GM19455 (cell line): ENCODE data around the gene TAAR9.

Experiments used
- ATAC-seq: cut with Tn5 transposase; IDR thresholded peaks from one replicate; pipeline ENCODE4 v1.9.1; 2021; ENCODE audit not compliant: unreplicated experiment

TAAR9 gene, protein sequence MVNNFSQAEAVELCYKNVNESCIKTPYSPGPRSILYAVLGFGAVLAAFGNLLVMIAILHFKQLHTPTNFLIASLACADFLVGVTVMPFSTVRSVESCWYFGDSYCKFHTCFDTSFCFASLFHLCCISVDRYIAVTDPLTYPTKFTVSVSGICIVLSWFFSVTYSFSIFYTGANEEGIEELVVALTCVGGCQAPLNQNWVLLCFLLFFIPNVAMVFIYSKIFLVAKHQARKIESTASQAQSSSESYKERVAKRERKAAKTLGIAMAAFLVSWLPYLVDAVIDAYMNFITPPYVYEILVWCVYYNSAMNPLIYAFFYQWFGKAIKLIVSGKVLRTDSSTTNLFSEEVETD

DNA sequence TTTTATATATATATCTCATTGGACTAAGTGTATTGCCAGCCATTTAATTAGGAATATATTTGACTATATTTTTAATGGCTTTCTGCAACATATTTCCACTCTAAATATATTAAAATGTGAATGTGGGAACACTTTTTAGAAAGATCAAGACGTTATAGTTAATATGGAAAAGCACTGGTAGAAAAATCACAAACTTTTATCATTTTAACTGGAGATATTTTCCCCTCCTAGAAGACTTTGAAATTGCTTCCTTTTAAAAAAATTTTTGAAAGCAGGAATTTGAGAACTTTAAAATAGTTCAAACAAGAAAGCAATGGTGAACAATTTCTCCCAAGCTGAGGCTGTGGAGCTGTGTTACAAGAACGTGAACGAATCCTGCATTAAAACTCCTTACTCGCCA is at the start of gene TAAR9:
Gene TAAR9 (plus strand): TSS at position 301 of the 400 bp plus-strand sequence. CDS start 13 bp downstream, at position 314.
- no peak for ATAC-seq

- ATAC-seq, result no peak
These were observed 48.7 kb upstream of the TAAR9 start for GRCh38 chr6:132489376-132489775.

- ATAC-seq, result peak; percentile 40
These were observed 48.1 kb upstream of the TAAR9 start for GRCh38 chr6:132490024-132490423.

DNA sequence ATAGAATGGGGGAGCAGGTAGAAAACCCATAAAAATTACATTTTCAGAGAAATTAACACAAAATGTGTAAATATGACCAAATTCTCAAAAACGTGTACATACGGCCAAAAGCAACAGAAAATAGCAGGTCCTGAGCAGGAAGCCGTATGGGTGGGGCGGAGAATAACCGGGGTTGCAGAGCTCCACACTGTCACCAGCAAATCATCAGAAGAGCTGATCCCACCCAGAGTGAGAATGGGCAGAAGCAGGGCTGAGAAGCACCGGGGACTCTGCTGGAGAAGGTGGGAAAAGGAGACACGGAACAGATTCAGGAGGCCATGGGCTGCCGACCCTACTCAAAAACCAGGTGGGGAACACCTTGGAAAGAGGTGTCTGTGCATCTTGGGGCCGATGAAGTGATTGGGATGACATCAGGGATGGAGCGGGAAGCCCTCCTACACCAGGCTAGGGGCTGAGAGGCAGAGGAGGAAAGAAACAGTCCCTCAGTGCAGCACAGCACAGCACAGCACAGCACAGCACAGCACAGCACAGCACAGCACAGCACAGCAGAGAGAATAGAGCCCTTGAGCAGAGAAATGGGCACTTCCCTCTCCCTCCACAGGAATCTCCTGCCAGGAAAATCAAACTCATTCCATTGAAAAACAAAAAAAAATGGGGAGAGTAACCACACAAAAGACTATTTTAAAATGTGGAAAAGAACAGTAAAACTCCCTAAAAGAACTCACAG is 47.4 kb upstream of the TAAR9 start:
- peak; percentile 74 for ATAC-seq

GRCh38 chr6:132491303-132491702 is 46.8 kb upstream of the TAAR9 start:
- ATAC-seq, result no peak

GRCh38 chr6:132491881-132492280 is 46.2 kb upstream of the TAAR9 start:
- ATAC-seq, result no peak

DNA sequence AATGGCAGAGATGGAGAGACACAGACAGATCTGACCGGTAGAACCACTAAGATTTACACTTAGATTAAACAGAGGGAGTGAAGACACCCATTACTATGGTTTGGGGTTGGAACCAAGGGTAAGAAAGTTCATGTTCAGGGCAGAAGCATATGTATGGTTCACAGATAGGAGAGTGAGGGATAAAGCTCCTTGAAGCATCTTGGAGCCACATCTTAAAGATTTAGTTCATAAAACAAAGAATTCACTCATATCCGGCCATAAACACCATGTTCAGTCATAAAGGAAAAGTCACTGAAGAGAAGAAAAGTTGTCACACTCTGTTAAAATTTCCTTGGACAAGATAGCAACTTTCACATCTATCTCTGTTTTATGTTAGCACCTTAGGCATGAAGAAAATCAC is 43.1 kb upstream of the TAAR9 start:
- no peak for ATAC-seq

DNA sequence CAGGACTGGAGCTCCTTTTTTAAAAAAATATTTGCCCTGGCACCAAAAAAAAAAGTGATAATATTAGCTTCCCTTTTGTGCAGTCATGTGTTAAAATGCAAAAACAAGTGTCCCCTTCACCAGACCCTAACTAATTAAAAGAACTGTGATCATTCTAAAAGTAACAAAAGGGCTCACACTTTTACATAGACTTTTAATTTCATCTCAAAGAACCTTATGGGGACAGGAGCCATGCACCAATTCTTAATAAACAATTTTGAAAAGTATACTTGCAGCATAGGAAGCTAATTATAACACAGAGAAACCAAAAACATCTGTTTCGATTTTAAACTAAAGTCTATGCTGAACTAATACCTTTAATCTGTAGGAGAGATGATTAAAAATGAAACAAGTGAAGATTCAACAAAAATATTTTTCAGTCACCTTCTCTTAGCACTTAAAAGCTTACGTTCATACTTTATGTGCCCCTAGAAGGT is 42.4 kb upstream of the TAAR9 start:
- peak; percentile 58 for ATAC-seq

GRCh38 chr6:132496519-132497180 is 41.4 kb upstream of the TAAR9 start:
- no peak for ATAC-seq

DNA sequence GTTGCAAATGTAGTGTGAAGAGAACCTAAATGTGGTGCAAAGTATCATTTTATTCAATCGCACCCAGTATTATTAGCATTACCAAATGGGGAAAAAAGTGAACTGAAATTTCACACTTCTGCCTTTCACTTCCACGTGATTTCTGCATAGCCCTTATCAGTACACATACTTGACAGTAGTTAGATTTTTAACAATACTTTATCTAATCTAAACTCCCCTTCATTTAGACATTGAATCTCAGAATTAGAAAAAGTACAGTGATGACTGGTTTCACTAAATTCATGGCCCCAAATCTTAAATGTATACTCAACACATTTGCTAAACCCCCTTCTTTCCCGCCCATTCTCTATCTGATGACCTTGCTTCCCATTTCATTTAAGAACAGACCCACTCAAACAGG is 39.4 kb upstream of the TAAR9 start:
- ATAC-seq, result peak; percentile 46

DNA sequence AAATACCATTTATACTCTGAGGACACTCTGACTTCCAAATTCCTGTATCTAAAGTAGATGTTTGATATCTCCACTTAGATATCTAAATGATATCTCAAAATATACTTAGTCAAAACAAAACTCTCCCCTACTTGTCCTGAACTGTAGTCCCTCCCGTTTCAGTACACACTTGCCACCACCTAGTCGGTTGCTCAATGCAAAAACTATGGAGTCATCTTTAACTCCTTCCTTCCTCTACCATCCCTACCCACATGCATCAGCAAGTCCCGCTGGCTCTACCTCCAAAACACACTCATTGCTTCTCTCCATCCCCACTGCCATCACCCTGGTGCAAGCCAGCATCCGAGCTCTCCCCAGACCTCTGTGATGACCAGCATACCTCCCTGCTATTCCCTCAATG is 38.3 kb upstream of the TAAR9 start:
- no peak for ATAC-seq

GRCh38 chr6:132504757-132505156 is 33.3 kb upstream of the TAAR9 start:
- no peak for ATAC-seq

- ATAC-seq, result no peak
These were observed 32.9 kb upstream of the TAAR9 start for GRCh38 chr6:132505158-132505557.

DNA sequence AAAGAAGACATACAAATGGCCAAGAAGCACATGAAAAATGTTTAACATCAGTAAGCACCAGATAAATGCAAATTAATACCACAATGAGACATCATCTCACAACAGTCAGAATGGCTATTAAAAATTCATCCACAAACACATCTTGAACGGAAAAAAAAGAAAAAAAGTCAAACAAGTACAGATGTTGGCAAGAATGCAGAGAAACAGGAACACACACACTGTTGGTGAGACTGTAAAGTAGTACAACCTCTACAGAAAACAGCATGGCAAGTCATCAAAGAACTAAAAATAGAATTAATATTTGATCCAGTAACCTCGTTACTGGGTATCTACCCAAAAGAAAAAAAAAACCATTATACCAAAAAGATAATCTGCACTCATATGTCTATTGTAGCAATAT is 31.6 kb upstream of the TAAR9 start:
- no peak for ATAC-seq

DNA sequence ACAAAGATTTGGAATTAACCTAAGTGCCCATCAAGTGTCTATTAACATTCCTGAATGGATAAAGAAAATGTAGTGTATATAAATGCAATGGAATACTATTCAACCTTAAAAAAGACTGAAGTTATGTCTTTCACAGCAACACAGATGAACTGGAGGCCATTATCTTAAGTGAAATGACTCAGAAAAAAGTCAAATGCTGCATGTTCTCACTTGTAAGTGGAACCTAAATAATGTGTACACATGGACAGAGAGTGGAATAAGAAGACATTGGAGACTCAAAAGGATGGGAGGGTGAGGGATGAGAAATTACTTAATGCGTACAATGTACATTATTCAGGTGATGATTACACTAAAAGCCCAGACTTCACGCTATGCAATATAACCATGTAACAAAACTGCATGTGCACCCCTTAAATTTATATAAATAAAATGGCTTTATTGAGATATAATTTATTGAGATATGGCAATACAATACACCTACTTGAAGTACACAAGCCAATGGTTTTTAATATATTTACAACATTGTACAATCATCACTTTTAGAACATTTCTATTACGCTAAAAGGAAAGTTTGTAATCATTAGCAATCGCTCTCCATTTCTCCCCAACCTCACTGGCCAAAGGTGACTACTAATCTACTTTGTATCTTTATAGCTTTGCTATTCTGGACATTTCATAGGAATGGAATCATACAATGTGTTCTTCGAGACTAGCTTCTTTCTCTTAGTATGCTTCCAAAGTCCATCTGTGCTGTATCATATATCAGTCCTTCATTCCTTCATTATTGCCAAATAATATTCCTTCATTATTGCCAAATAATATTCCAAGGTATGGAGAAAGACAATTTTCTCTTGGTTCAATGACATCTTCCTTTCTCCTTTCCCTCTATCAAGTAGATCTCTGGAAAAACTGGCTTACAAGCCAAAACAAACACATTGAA is 30.9 kb upstream of the TAAR9 start:
- no peak for ATAC-seq

DNA sequence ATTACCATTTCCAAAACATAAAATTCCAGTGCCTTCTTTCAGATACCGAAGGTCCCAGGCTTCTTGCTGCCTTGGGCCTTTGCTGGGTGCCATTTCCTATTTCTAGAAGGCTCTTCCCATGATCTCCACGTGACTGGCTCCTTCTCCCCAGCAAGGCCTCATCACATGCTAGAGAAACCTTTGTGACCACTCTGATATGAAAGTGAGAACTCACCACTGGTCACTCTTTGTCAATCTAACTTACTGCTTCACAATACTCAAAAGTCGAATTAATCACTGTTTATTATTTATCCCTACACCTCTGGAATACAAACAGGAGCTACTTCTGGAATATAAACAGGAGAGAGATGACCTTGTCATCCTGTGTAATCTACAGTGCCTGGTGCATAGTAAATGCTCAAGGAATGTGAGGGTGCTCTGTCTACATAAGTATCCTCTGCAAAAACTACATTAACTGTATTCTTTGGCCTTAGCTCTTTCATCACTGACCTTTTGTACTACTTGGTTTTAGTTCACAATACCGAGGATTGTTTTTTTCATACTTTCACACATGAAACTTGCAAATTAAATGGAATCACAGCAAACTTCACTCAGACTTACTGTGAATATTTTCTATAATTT is 26.8 kb upstream of the TAAR9 start:
- no peak for ATAC-seq

DNA sequence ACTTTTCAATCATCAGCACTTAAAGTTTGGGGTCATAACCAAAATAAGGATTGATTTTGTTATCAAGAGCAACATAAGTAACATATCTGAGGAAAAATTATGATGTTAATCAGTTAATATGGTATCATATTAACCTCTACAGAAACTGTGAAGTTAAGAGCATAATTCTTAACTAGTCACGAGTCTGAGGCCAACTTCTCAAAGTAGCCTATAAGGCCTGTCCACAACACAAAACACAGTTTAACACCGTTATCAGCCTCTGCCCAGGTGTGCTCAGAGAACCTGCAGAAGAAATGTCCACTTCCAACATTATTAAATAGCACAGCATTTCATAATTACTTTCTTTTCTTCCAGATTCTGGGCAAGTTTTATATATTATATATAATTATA is 26.3 kb upstream of the TAAR9 start:
- ATAC-seq, result no peak

DNA sequence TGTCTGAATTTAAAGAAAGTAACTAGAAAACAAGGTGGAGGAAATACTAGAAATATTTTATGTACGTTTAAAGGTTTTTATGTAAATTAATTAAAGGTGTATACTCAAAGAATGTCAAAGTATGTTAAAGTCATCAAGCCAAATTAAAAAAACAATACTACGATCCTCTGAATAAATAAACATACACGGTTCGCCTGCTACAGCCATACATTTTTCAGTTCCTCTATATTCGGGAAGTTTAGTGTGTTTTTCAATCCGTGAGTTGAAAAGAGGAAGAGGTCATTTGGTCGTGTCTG is 25.8 kb upstream of the TAAR9 start:
- no peak for ATAC-seq

DNA sequence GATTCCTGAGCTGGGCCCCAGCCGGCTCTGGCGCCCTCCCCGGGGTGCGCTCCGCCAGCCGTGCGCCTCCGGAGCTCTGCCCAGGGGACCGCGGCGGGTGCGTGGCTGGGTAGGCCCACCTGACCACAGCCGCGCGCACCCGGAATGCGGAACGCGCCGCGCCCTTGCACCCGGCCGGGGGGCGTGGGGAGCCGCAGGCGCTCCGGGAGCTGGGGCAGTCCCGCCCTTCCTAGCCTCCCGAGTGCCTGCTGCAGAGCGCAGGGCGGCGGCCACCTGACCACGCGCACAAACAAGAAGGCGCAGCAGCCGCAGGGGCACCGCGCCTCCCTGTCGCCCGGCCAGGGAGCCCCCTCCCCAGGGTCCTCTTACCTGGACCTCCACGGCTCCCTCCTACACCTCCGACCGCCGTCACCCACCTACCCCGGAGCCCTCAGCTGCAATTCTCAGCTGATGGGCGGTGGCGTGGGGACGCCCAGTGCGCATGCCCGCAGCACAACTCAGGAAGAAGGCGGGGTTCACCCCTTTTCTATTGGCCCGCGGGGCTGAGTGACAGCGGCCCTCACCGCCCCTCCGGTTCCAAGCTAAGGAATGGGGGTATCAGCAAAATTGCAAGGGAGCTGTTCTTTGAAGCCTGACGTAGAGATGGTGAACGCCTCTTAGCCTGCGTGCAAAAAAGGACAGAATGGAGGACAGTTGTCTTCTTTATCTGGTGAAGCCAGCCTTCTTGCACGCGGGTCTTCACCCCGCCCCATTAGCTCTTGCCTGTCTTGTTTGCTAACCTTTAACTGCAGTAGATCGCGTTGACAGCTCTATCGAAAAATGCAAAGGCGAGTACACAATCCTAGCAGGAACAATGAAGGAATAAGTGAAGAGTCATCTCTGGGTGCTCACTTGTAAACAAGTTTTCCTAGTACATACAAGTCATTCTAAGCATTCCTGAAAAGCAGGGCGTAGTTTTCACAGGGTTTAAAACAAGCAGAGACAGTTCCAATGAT is 25.1 kb upstream of the TAAR9 start, which contains the start of gene STX7:
Gene STX7 (minus strand): TSS at position 479 of the 995 bp plus-strand sequence. CDS start 9,586 bp downstream, outside the sequence.
- ATAC-seq, result peak; percentile 96
